ENCODE measurements around the gene GNG7.
"Not testable (repeated sequence)": the region's sequence is repeated elsewhere in the genome, so short reads cannot be mapped to it uniquely, and the experiment has no call there.

DNA sequence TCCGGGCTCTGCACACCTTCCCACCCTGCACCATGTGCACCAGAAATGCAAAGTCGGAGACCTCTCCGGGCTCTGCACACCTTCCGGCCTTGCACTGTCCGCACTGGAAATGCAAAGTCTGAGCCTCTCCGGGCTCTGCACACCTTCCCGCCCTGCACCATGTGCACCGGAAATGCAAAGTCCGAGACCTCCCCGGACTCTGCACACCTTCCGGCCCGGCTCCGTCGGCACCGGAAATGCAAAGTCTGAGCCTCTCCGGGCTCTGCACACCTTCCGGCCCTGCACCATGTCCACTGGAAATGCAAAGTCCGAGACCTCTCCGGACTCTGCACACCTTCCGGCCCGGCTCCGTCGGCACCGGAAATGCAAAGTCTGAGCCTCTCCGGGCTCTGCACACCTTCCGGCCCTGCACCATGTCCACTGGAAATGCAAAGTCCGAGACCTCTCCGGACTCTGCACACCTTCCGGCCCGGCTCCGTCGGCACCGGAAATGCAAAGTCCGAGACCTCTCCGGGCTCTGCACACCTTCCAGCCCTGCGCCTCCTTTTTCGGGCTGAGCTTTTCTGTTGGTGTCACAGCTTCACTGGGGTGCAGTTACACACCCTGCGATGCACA is 59.3 kb downstream of the GNG7 start:
- not testable (repeated sequence) for TF ChIP-seq TOX (CRISPR knock-in tag; IDR thresholded peaks at IDR 0.05; ENCODE audit: borderline replicate concordance); ARNTL (CRISPR knock-in tag; IDR thresholded peaks at IDR 0.05; ENCODE audit: borderline replicate concordance, low read depth); OSR1 (CRISPR knock-in tag; IDR thresholded peaks at IDR 0.05); SNAI2 (CRISPR knock-in tag; IDR thresholded peaks at IDR 0.05); ISL1 (CRISPR knock-in tag; IDR thresholded peaks at IDR 0.05); ZNF70 (CRISPR knock-in tag; IDR thresholded peaks at IDR 0.05); ESRRG (CRISPR knock-in tag; IDR thresholded peaks at IDR 0.05); PPARA (CRISPR knock-in tag; IDR thresholded peaks at IDR 0.05; ENCODE audit: borderline replicate concordance); RARB (CRISPR knock-in tag; IDR thresholded peaks at IDR 0.05); ZNF8 (CRISPR knock-in tag; IDR thresholded peaks at IDR 0.05); ZC3H10 (CRISPR knock-in tag; IDR thresholded peaks at IDR 0.05)
- TF ChIP-seq, protein P1, sequence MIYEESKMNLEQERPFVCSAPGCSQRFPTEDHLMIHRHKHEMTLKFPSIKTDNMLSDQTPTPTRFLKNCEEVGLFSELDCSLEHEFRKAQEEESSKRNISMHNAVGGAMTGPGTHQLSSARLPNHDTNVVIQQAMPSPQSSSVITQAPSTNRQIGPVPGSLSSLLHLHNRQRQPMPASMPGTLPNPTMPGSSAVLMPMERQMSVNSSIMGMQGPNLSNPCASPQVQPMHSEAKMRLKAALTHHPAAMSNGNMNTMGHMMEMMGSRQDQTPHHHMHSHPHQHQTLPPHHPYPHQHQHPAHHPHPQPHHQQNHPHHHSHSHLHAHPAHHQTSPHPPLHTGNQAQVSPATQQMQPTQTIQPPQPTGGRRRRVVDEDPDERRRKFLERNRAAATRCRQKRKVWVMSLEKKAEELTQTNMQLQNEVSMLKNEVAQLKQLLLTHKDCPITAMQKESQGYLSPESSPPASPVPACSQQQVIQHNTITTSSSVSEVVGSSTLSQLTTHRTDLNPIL (CRISPR knock-in tag; IDR thresholded peaks at IDR 0.05; ENCODE audit: low read depth) = not testable (repeated sequence)
- TF ChIP-seq, protein P2, sequence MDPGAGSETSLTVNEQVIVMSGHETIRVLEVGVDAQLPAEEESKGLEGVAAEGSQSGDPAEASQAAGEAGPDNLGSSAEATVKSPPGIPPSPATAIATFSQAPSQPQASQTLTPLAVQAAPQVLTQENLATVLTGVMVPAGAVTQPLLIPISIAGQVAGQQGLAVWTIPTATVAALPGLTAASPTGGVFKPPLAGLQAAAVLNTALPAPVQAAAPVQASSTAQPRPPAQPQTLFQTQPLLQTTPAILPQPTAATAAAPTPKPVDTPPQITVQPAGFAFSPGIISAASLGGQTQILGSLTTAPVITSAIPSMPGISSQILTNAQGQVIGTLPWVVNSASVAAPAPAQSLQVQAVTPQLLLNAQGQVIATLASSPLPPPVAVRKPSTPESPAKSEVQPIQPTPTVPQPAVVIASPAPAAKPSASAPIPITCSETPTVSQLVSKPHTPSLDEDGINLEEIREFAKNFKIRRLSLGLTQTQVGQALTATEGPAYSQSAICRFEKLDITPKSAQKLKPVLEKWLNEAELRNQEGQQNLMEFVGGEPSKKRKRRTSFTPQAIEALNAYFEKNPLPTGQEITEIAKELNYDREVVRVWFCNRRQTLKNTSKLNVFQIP (CRISPR knock-in tag; IDR thresholded peaks at IDR 0.05; ENCODE audit: borderline replicate concordance, low read depth) = not testable (repeated sequence)
